Stimulated activated CD8-positive, alpha-beta memory T cell treated with anti-CD3 and anti-CD28 coated beads, Interleukin-2, amount 100 ng/mL, for 1 hour (primary cell): ENCODE measurements around the gene KIF7.
"Not testable (repeated sequence)": the region's sequence is repeated elsewhere in the genome, so short reads cannot be mapped to it uniquely, and the experiment has no call there.

Experiments
- DNase-seq, 2 donors: peaks; one replicate each; pipeline ENCODE4 v3.0.0-alpha.2; 2020; ENCODE audit warnings: low read depth in 2 of 2

KIF7 gene, protein sequence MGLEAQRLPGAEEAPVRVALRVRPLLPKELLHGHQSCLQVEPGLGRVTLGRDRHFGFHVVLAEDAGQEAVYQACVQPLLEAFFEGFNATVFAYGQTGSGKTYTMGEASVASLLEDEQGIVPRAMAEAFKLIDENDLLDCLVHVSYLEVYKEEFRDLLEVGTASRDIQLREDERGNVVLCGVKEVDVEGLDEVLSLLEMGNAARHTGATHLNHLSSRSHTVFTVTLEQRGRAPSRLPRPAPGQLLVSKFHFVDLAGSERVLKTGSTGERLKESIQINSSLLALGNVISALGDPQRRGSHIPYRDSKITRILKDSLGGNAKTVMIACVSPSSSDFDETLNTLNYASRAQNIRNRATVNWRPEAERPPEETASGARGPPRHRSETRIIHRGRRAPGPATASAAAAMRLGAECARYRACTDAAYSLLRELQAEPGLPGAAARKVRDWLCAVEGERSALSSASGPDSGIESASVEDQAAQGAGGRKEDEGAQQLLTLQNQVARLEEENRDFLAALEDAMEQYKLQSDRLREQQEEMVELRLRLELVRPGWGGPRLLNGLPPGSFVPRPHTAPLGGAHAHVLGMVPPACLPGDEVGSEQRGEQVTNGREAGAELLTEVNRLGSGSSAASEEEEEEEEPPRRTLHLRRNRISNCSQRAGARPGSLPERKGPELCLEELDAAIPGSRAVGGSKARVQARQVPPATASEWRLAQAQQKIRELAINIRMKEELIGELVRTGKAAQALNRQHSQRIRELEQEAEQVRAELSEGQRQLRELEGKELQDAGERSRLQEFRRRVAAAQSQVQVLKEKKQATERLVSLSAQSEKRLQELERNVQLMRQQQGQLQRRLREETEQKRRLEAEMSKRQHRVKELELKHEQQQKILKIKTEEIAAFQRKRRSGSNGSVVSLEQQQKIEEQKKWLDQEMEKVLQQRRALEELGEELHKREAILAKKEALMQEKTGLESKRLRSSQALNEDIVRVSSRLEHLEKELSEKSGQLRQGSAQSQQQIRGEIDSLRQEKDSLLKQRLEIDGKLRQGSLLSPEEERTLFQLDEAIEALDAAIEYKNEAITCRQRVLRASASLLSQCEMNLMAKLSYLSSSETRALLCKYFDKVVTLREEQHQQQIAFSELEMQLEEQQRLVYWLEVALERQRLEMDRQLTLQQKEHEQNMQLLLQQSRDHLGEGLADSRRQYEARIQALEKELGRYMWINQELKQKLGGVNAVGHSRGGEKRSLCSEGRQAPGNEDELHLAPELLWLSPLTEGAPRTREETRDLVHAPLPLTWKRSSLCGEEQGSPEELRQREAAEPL (N-terminal part only)

DNA sequence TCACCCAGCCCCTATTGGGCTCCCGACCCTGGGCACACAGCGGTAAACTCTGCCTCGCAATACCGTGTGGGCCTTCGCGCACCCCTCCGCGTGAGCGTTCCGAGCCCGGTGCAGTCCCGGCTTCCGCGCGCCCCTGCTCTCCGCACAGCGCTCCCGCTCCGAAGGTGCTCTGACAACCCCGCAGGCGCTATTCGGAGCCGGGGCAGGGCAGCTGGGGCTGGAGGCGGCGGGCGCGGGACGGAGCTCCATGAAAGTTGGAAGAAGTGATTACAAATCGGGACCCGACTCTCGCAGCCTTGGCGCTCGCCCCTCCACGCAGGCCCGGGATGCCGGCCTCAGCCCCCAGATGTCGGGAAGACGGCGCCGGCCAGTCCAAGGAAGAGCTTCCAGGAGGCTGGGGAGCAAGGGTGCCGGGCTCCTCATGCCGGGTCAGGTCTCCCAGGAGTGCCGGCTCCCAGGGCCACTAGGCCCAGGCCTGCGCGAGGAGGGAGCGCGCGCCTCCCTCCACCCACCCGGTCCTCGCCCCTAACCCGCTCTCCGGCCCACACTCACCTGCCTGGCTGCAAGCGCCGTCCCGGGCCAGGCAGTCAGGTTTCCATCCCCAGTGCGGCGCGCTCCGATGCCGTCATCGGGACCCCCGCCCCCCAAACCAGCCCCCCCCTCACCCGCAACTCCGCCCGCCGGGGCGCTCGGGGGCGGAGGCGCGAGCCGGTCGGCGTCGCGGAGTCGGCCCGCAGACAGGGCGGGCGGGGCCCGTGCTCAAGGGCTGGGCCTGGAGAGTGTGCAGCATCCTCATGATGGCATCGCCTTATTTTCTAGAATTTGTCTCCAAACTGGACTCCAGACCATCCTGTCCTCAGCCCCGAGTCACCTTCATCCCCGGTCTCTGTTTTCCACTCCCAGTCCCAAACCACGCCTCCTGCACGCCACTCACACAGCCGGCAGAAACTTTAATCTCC lies at the start of gene KIF7:
Gene KIF7, minus strand, starts transcription at position 621 of the 959 bp plus-strand sequence. CDS start 2,537 bp downstream, outside the sequence.
- DNase-seq = no peak

DNA sequence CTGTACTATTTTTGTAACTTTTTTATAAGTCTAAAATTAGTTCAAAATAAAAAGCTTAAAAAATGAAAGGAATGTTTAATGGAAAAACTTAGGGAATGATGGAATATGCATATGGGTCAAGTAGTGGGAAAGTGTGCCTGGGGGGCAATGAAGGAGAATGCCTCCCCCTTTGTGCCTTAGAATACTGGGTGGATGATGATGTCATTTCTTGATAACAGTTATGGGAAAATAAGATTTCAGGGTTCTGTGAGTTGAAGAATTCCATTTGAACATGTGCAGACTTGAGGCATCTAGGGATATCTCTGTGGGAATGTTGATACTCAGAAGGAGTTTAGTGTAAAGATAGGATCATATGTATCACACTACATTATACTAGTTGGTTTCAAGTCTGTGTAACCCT lies 49.1 kb upstream of the KIF7 start:
- no peak for DNase-seq

DNA sequence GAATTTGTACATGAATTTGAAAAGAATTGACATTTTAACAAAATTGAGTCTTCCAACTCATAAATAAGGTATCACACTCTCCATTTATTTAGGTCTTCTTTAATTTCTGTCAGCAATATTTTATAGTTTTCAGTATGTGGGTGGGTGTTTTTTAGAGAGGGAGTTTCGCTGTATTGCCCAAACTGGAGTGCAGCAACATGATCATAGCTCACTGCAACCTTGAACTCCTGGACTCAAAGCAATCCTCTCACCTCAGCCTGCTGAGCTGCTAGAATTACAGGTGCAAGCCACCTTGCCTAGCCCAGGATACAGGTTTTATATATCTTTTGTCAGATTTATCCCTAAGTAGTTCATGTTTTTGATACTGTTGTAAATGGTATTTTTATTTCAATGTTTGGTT lies 39.9 kb upstream of the KIF7 start:
- no peak for DNase-seq

DNA sequence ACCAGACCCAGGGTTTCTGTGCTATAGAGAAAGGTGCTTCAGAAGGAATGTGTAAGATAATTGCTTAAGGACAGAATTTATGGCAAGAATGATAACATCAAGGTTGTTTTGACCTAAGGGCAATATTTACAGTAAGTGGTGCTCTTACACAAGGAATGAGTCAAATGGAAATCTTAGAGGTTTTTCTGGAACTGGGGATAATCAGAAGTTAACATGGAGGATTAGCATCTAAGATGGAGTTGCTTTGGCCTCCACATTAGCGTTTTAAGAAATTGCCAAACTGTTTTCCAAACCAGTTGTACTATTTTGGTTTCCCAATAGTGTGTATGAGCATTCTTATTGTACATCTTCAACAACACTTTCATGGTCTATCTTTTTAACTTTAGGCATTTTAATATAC lies 38.4 kb upstream of the KIF7 start:
- no peak for DNase-seq

- no peak for DNase-seq
Measured at GRCh38 chr15:89693091-89693490, 37.8 kb upstream of the KIF7 start.

DNA sequence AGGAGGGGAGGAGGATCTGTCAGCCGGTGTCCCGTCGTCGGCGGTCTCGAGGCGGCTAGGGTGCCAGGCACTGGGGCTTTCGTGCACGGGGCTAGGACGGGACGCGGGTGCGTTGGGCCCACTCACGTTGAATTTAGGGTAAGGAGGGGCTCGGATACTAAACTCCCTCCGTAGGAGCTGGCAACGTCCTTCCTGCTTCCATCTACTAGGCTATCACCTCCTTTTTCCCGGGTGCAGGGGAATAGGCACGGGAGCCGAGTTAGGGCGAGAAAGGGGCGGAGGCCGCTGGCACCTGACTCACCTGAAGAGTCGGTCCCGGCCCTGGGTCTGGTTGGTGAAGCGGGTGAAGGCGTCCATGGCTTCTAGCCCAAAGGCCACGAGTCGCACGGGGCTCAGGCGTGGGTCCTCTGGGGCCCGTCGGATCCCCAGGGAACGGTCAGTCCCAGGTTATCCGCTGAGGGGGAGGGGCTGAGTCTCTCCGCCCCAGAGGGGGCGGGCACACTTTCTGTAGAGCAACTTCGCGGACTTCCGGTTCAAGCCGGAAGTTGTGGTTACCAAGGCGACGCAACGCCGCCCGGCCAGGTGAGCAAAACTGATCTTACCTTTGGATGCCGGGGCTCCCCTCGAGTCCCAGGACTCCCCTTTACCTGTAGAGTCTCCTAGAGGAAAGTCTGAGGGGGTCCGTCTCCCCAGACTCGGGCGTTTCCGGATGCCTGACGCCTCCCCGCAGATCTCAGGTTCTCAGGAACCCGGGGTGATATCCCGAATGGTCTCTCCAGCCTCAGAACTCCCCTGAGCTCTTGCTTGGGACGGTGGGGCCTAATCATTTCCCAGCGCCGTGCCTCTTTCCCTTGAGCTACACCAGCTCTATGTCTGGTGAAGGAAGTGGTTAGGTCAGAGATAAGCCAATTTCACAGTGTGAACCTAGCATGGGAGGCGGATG lies 35.3 kb upstream of the KIF7 start, which contains the start of the genes PEX11A and WDR93:
Gene PEX11A, minus strand, starts transcription at position 479 of the 943 bp plus-strand sequence. Its CDS starts 122 bp downstream, at position 357.
Gene WDR93, plus strand, starts transcription at position 536 of the 943 bp plus-strand sequence. CDS start 10,936 bp downstream, outside the sequence.
- peak; percentile 44 to 61 for DNase-seq

- DNase-seq = not testable (repeated sequence)
Measured at GRCh38 chr15:89689930-89690275, 34.6 kb upstream of the KIF7 start.

- DNase-seq = no peak
Measured at GRCh38 chr15:89686522-89686921, 31.3 kb upstream of the KIF7 start.

DNA sequence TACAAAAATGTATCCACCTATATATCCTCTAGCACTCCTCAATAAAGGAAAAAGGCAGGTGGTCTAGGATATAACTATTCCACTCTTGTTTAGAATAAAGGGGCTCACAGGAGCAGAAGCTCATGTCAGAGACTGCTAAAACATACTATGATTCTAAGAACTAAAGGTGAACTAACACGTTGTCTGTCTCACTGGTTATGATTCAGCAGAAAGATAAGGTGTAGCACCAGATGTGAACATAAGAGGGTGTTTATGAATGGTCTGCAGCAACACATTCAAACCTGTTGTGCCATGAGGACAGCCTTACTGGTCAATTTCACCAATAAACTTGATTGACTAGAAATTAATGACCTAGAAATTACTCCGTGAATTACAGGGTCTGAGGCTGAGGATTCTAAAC lies 30.7 kb upstream of the KIF7 start:
- no peak for DNase-seq

GRCh38 chr15:89681146-89681545 lies 25.9 kb upstream of the KIF7 start:
- no peak for DNase-seq

GRCh38 chr15:89680282-89680873 lies 25.1 kb upstream of the KIF7 start:
- no peak for DNase-seq

DNA sequence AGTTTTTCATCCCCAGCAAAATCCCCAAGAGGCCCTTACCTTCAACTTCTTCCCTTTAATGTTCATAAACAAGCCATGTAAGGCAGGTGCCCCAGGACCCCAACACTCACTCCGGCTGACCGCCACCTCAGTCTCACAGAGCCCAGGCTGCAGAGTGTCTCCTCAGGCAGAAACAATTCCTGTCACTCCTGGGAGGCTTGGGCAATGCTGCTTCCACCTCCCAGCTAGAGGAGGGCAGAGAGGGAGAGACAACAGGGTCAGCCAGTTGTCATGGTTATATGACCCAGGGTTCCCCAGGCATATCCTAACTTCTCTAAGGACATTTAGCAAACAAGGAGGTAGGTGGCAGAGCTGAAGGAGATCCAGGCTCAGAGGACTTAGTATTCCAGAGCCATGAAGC lies 23.9 kb upstream of the KIF7 start, which contains the start of gene PLIN1:
Gene PLIN1, minus strand, starts transcription at position 156 of the 400 bp plus-strand sequence. CDS start 1,878 bp downstream, outside the sequence.
- no peak for DNase-seq

DNA sequence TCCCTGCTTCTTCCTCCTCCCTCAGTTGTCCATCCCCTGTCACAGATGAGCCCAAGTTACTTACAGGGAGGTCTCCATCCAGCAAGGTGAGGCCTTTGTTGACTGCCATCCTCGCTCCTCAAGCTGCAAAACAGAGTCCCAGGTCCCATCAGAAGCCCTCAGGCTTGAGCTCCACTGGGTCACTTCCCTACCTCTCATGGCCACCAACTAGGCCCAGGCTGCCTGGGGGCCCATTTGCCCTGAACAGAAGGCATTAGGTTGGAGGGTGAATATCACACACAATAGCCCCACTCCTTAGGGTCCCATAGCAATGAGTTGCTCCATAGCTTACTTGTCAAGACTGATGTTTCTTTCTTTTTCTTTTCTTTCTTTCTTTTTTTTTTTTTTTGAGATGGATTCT lies 22.1 kb upstream of the KIF7 start:
- DNase-seq = no peak

DNA sequence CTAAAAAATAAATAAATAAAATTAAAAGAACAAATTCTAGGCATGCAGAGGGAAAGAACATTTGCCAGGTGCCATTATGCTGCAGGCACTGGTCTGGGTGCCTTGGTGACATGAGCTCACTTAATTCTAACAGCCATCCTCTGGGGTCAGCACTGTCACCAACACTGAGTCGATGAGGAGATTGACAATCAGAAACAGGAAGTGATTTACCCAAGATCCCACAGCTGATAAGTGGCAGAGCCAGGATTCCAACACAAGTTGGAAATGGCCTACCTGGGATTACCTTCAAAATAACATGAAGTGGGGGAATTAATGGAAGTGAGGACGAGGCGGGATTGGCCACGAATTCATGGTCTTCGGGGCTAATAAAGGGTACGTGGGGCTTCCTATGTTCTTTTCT lies 20.3 kb upstream of the KIF7 start:
- no peak for DNase-seq

GRCh38 chr15:89674526-89674925 lies 19.3 kb upstream of the KIF7 start:
- DNase-seq = no peak

DNA sequence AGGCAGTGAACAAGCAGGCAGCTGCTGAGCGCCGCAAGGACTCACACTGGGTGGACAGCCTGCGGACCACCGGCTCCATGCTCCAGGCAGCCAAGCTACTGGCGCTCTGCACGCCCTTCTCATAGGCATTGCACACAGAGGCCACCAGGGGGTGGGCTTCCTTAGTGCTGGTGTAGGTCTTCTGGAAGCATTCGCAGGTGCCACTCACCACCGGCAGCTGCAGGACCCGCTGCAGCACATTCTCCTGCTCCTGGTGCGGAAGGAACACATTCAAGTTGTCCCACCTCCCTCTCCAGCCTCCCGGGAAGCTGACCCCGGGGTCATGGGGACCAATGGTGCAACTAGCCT lies 17.9 kb upstream of the KIF7 start:
- DNase-seq = no peak

DNA sequence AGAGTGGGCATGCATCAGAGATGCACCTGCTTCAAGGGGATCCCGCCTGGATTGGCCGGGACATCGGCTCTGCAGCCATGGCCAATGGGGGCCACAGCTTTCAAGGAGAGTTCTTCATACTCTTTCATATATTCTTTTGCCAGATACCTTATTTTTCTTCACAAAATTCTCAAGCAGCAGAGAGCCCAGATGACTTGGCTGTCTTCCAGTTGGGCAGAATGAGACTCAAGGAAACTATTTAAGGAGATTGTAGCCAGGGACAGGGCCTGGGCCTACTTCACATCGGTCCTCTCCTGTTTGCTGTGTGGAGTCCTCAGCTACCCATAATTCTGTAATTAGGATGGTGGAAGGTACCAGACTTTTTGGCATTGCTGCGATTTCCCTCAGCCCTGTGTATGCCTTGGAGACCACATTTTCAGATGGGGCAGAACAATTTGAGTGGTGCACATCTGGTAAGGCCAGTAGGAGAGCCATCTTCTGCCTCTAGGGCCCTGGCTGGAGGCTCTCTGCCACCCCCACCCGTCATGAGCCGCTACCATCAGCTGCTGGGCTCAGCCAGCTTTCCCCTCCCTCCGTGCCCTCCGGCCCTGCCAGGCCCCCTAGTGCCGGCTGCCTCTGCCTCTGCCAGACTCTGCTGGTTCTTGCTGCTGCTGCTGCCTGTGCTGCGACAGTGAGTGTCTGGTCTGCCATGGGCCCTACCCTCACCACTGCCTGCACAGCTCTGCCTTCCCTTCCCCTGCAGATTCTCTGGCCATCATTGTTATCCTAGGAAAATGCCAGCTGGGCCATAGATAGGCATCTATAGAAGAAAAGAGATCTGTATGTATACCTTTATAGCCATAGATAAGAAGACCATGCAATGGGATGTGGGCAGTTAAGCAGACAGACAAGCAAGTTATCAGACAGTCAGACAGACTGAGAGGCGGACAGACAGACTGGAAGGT lies 17.2 kb upstream of the KIF7 start:
- no peak for DNase-seq

DNA sequence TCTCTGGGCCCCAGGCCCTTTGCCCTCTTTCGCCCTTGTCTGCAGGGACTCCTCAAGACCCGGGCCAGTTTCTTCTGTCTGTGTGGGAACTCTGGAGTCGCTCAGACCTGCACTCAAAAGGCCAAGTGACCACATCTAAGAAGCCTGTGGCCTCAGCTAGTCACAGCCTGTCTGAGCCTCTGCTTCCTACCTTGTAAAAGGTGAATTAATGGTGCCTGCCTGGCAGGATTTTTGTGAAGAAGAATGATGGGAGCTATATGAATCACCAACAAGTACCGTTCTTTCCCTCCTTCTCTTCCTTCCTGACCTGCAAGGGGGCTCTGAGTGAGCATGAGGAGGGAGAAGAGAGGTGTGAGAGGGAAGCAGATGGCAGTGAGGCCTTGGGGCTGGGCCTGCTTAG lies 16.4 kb upstream of the KIF7 start:
- no peak for DNase-seq
